ENCODE measurements around the gene KCNK16.

DNA sequence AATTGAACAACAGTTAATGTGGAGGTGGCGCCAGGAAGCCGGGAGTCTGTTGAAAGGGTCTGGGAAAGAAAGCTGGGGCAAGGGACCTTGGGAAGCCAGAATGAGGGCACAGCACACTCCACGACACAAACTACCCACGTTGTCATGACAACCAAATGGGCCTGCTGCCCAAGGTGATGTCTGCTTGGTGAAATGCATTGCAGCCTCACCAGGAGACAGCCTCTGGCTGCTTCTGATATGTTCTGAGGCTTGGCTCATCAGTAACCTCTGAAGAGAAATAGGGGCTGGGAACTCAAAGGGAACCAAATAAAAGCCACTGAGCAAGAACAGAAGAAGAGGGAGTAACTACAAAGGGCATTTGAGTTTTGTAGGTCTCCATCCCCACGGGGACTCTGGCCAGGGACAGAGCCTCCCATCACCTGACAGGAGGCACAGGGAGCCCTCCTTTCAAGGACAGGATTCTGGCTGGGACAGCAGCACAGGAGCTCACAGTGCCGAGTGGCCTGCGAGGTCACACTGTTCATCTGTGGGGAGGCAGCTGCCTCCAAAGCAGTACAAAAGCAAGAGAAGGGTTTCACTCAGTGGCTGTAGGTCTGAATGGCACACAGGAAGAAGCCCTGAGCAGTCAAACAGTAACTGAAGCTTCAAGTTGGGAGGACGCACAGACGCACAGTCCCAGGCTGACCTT is 44.6 kb upstream of the KCNK16 start:
- TF ChIP-seq CTCF (IDR thresholded peaks at IDR 0.05) (no peak), POLR2A (IDR thresholded peaks at IDR 0.05) (no peak)
